HG02610 (cell line): ENCODE results near the gene ACYP2.
"Not testable (repeated sequence)": the region's sequence is repeated elsewhere in the genome, so short reads cannot be mapped to it uniquely, and the experiment has no call there.

Experiments
- ATAC-seq: cut with Tn5 transposase; IDR thresholded peaks from one replicate; pipeline ENCODE4 v1.9.1; 2021; ENCODE audit warnings: mild to moderate bottlenecking, moderate library complexity; ENCODE audit not compliant: unreplicated experiment

The ACYP2 gene

GRCh38 chr2:54262015-54262765 is 146.8 kb downstream of the ACYP2 start:
- ATAC-seq: no peak

- not testable (repeated sequence) for ATAC-seq
Observed at GRCh38 chr2:54265081-54265480, 149.7 kb downstream of the ACYP2 start.

- ATAC-seq: no peak
Observed at GRCh38 chr2:54267577-54267976, 152.2 kb downstream of the ACYP2 start.

GRCh38 chr2:54271189-54271588 is 155.8 kb downstream of the ACYP2 start:
- peak; percentile 35 for ATAC-seq

GRCh38 chr2:54271843-54272627 is 156.6 kb downstream of the ACYP2 start:
- ATAC-seq: peak; percentile 94

GRCh38 chr2:54274781-54275242 is 159.4 kb downstream of the ACYP2 start:
- ATAC-seq: no peak

- ATAC-seq: no peak
Observed at GRCh38 chr2:54275541-54275940, 160.1 kb downstream of the ACYP2 start.

- ATAC-seq: no peak
Observed at GRCh38 chr2:54279385-54279784, 164.0 kb downstream of the ACYP2 start.

GRCh38 chr2:54284826-54285225 is 169.4 kb downstream of the ACYP2 start:
- no peak for ATAC-seq

- ATAC-seq: no peak
Observed at GRCh38 chr2:54285451-54285850, 170.0 kb downstream of the ACYP2 start.

GRCh38 chr2:54287532-54287931 is 172.1 kb downstream of the ACYP2 start:
- ATAC-seq: no peak

GRCh38 chr2:54289917-54290316 is 174.5 kb downstream of the ACYP2 start:
- ATAC-seq: no peak

- ATAC-seq: no peak
Observed at GRCh38 chr2:54290356-54291025, 175.1 kb downstream of the ACYP2 start.

GRCh38 chr2:54294665-54295064 is 179.2 kb downstream of the ACYP2 start:
- not testable (repeated sequence) for ATAC-seq

GRCh38 chr2:54295911-54296310 is 180.5 kb downstream of the ACYP2 start:
- ATAC-seq: no peak

GRCh38 chr2:54298514-54298913 is 183.1 kb downstream of the ACYP2 start:
- ATAC-seq: no peak

- no peak for ATAC-seq
Observed at GRCh38 chr2:54303631-54304030, 188.2 kb downstream of the ACYP2 start.

GRCh38 chr2:54306556-54306955 is 191.1 kb downstream of the ACYP2 start:
- no peak for ATAC-seq

GRCh38 chr2:54308186-54308585 is 192.8 kb downstream of the ACYP2 start:
- ATAC-seq: no peak

- no peak for ATAC-seq
Observed at GRCh38 chr2:54308782-54309181, 193.4 kb downstream of the ACYP2 start.

- ATAC-seq: no peak
Observed at GRCh38 chr2:54310311-54310710, 194.9 kb downstream of the ACYP2 start.

- no peak for ATAC-seq
Observed at GRCh38 chr2:54310961-54311360, 195.5 kb downstream of the ACYP2 start.
